Upper lobe of right lung (tissue), 1 donor: Measurements from ENCODE around the gene ITGB3BP. TPM values are rescaled to one million over a fixed set of nuclear protein-coding genes. Genes with fewer than 3 reads are reported as not detected.

Experiments
- ATAC-seq: fragments of 200-7000 bp; cut with Tn5 transposase; one replicate; pipeline ENCODE4 v1.9.1; 2020; ENCODE audit warnings: mild to moderate bottlenecking, moderate library complexity
- DNase-seq: peaks from one replicate; pipeline ENCODE4 v3.0.0-alpha.2; 2020
- H3K27ac ChIP-seq: fragments of 200-600 bp; one replicate; pipeline ENCODE4 v1.8.0; 2022
- H3K27me3 ChIP-seq: fragments of 200-600 bp; one replicate; pipeline ENCODE4 v1.8.0; 2022; ENCODE audit warnings: mild to moderate bottlenecking
- H3K36me3 ChIP-seq: fragments of 200-600 bp; one replicate; pipeline ENCODE4 v1.8.0; 2022
- H3K4me1 ChIP-seq: fragments of 200-600 bp; one replicate; pipeline ENCODE4 v1.8.0; 2022
- H3K4me3 ChIP-seq: fragments of 200-600 bp; one replicate; pipeline ENCODE4 v1.8.0; 2022; ENCODE audit warnings: mild to moderate bottlenecking
- H3K9me3 ChIP-seq: fragments of 200-600 bp; one replicate; pipeline ENCODE4 v1.8.0; 2022
- intact Hi-C: fragments of 100-400 bp; cut with DNase I; formaldehyde crosslinking; loops from one replicate; pipeline ENCODE4 v1.11.0; 2022
- total RNA-seq: library from RNA; stranded (reverse); fragmentation: NEBNext Ultra II Directional; extraction: Animal tissue kit (Norgen Biotek cat#: 25700); gene quantifications from one replicate; pipeline ENCODE4 v1.2.1, GENCODE V29; 2021
- TF ChIP-seq, protein P1 (sequence below): fragments of 200-600 bp; IDR thresholded peaks from one replicate; pipeline ENCODE4 v1.8.0; 2022; ENCODE audit warnings: antibody characterized with exemption
- donor health status: DM: no; HTN: yes; CAD: no; lungs with severe emphysema.

Gene ITGB3BP
- total RNA-seq, 1 donor from 2014 or later = 18.5 TPM

DNA sequence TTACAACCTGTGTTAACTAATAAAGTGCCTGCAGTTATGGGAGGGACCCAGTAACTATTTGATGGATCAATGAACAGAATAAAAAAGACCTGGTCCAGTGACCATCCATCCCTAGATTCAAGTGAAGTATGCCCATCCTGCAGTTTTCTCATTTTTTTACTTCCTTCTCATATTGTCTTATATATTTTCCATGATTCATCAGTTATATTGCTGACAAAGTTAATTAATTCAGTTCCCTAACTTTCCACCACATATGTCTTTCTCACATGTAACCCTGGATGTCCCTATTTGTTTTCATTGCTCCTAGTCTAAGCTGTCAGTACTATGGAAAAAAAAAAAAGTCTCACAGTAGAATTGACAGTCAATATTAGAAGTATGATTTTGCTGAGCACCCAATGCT, 64.3 kb downstream of the ITGB3BP start:
- no peaks in the 10 kb centered on the region for H3K36me3 ChIP-seq
- ATAC-seq = no peak

DNA sequence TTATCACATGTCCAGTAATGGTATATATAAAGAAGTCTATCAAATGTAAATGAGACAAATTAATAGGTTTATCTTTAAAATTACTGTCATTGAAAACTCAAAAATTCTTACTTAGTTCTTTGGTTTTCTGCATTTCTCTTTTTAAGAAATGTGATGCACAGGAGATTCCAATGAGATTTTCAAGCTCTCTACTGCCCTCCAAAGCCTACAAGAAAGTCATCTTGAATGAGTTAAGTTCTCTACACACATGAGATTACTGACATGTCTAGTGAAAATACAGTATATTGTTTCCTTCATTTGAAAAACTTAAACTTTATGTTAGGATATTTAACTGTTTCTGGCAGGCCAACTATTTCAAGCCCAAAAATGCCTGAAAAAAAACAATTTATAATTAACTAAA, 68.8 kb downstream of the ITGB3BP start:
- H3K36me3 ChIP-seq = no peaks in the 10 kb centered on the region
- no peaks in the 10 kb centered on the region for H3K27me3 ChIP-seq
- intact Hi-C loops = no loop called here
- no peak for DNase-seq
- TF ChIP-seq, protein P1, sequence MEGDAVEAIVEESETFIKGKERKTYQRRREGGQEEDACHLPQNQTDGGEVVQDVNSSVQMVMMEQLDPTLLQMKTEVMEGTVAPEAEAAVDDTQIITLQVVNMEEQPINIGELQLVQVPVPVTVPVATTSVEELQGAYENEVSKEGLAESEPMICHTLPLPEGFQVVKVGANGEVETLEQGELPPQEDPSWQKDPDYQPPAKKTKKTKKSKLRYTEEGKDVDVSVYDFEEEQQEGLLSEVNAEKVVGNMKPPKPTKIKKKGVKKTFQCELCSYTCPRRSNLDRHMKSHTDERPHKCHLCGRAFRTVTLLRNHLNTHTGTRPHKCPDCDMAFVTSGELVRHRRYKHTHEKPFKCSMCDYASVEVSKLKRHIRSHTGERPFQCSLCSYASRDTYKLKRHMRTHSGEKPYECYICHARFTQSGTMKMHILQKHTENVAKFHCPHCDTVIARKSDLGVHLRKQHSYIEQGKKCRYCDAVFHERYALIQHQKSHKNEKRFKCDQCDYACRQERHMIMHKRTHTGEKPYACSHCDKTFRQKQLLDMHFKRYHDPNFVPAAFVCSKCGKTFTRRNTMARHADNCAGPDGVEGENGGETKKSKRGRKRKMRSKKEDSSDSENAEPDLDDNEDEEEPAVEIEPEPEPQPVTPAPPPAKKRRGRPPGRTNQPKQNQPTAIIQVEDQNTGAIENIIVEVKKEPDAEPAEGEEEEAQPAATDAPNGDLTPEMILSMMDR = no peak
- H3K4me3 ChIP-seq = no peak overlapping the region
- ATAC-seq = no peak
- H3K4me1 ChIP-seq = no peaks in the 10 kb centered on the region
- H3K9me3 ChIP-seq = no peaks in the 10 kb centered on the region
- H3K27ac ChIP-seq = no peak overlapping the region

More for the DNA sequence above, 64.3 kb downstream of the ITGB3BP start:
- DNase-seq = no peak
- no peaks in the 10 kb centered on the region for H3K27me3 ChIP-seq
- no peaks in the 10 kb centered on the region for H3K4me1 ChIP-seq
- H3K9me3 ChIP-seq = peaks cover 4% of the 10 kb centered on the region
- H3K27ac ChIP-seq = no peak overlapping the region
- intact Hi-C loops = no loop called here
- TF ChIP-seq, protein P1 = no peak
- H3K4me3 ChIP-seq = no peak overlapping the region

DNA sequence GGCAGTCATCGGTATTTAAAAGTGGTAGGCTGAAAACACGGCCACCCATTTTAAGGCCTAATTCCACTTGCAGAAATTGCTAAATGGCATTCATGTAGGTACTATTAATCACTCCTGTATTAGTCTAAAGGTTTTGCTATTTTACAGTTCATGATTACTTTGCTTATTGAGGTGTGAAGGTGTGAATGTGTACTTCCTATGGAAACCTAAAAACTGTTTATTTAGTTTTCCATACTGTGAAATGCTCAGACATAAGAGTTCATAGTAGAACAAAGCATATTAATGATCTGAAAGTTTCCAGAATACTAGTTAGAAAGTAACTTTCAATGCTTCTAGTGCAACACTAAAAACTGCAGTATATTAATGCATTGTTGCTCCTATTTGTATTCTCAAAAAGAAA, 69.8 kb downstream of the ITGB3BP start:
- no peaks in the 10 kb centered on the region for H3K9me3 ChIP-seq
- H3K27ac ChIP-seq = no peak overlapping the region
- intact Hi-C loops = no loop called here
- DNase-seq = no peak
- H3K4me1 ChIP-seq = no peaks in the 10 kb centered on the region
- no peaks in the 10 kb centered on the region for H3K27me3 ChIP-seq
- no peaks in the 10 kb centered on the region for H3K36me3 ChIP-seq
- no peak overlapping the region for H3K4me3 ChIP-seq
- TF ChIP-seq, protein P1 = no peak
- ATAC-seq = no peak

DNA sequence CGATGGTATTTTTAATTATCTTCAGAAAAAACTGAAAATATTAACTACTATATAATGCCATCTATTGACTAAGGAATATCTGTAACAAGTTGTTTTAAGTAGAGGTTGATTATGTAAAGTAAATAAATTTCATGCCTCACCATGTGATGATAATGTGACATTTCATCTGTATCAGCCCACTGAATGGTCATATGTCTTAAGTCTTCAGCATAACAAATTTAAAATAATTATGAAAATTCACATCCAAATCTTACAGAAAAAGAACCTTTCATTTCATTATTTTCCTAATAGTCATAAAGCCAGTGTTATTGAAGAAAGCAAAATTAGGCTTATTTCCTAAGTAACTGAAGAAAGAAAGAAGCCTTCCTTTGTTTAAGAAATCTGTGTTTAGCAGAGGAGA, 72.6 kb downstream of the ITGB3BP start:
- DNase-seq = no peak
- TF ChIP-seq, protein P1 = no peak

DNA sequence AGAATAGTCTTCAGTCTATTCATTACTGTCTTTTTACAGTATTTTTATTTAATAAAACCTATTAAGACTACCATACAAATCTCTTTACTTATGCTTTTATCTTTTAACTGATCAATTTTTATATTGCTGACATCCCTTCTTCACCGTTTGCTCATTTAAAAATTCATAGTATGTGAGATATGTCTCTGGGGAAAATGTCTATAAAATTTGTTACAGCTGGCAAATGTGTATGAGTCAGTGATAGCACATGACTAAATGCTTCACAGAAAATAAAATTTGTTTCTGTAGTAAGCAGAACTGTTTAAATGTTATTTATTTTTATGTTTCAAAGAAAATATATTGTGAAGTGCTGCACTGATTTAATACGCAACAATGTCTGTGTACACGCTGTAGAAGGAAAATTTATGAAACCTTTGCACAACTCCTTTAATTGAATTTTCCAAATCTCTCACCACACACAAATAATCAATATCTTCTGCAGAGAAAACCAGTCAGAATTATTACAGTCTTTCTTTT, 74.2 kb downstream of the ITGB3BP start:
- Histone ChIP-seq H3K4me1 (no peaks in the 10 kb centered on the region), H3K27ac (no peak overlapping the region), H3K36me3 (no peaks in the 10 kb centered on the region), H3K9me3 (no peaks in the 10 kb centered on the region), H3K27me3 (no peaks in the 10 kb centered on the region), H3K4me3 (no peak overlapping the region)
- TF ChIP-seq, protein P1 = no peak
- DNase-seq (no peak), ATAC-seq (no peak)
- intact Hi-C loops = no loop called here

More for the DNA sequence above, 72.6 kb downstream of the ITGB3BP start:
- intact Hi-C loops = no loop called here
- H3K27me3 ChIP-seq = no peaks in the 10 kb centered on the region
- H3K36me3 ChIP-seq = no peaks in the 10 kb centered on the region
- no peaks in the 10 kb centered on the region for H3K4me1 ChIP-seq
- H3K9me3 ChIP-seq = no peaks in the 10 kb centered on the region
- H3K4me3 ChIP-seq = no peak overlapping the region
- no peak overlapping the region for H3K27ac ChIP-seq
- ATAC-seq = no peak

DNA sequence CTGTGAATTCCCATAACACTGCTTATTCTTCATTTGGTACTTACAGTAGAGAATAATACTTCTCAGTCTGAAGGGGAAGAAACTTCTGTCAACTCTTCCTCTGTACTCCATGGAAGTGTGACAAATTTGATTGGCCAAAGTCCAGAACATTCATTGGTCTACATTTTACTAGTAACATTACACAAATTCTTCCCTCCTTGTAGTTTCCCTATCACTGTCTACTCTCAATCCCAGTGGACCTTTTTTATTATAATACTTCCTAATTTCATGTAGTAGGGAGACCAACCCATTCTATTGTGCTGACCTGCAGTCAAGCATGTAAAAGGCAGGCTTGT, 80.9 kb downstream of the ITGB3BP start:
- intact Hi-C loops = no loop called here
- DNase-seq = no peak
- TF ChIP-seq, protein P1 = no peak
- H3K27me3 ChIP-seq = no peaks in the 10 kb centered on the region
- H3K27ac ChIP-seq = no peak overlapping the region
- ATAC-seq = no peak
- no peaks in the 10 kb centered on the region for H3K36me3 ChIP-seq
- no peaks in the 10 kb centered on the region for H3K9me3 ChIP-seq
- H3K4me1 ChIP-seq = no peaks in the 10 kb centered on the region
- no peak overlapping the region for H3K4me3 ChIP-seq
